ENCODE data around the gene TMEM120A.

Gene TMEM120A

GRCh38 chr7:75987805-75988567, 6.4 kb downstream of the TMEM120A start:
- Histone ChIP-seq H2AK5ac (ENCODE audit: low read length) (no peak overlapping the region), H3K23ac (ENCODE audit: low read length) (no peak overlapping the region), H3K9ac (ENCODE audit: low read length) (no peak overlapping the region), H2BK15ac (replicated peaks; ENCODE audit: low read depth) (no peak overlapping the region), H3K56ac (ENCODE audit: low read length) (no peak overlapping the region), H3K79me1 (ENCODE audit: low read length) (no peaks in the 10 kb centered on the region), H3K27ac (ENCODE audit: low read depth, low read length) (no peak overlapping the region), H3K79me2 (ENCODE audit: control insufficient read depth, insufficient read depth, low read length) (no peaks in the 10 kb centered on the region), H3K18ac (ENCODE audit: low read length) (no peak overlapping the region), H3K4me1 (ENCODE audit: control insufficient read depth, low read depth, low read length) (peaks cover 3% of the 10 kb centered on the region), H4K5ac (ENCODE audit: low read length) (no peak overlapping the region), H2BK120ac (ENCODE audit: low read depth, low read length) (no peak overlapping the region), H3K4me2 (ENCODE audit: low read length) (no peak overlapping the region), H3K27me3 (ENCODE audit: insufficient read depth, low read length, poor library complexity) (no peaks in the 10 kb centered on the region), H3K4ac (ENCODE audit: low read depth, low read length) (no peak overlapping the region), H3K36me3 (ENCODE audit: control insufficient read depth, insufficient read depth, low read length) (peaks cover 5% of the 10 kb centered on the region), H3K4me3 (ENCODE audit: low read length) (no peak overlapping the region), H2BK5ac (ENCODE audit: low read length) (no peak overlapping the region), H4K8ac (ENCODE audit: low read depth, low read length) (no peak overlapping the region)
- no CpG with 5 or more reads among the region's 30 CpGs for WGBS (ENCODE audit: extremely low coverage, insufficient coverage, low lambda C conversion rate)
- no peak for DNase-seq

GRCh38 chr7:75987026-75987804, 7.2 kb downstream of the TMEM120A start:
- H3K23ac ChIP-seq (ENCODE audit: low read length), result no peak overlapping the region
- peaks cover 3% of the 10 kb centered on the region for H3K4me1 ChIP-seq (ENCODE audit: control insufficient read depth, low read depth, low read length)
- no peak for DNase-seq
- no peaks in the 10 kb centered on the region for H3K27me3 ChIP-seq (ENCODE audit: insufficient read depth, low read length, poor library complexity)
- H4K8ac ChIP-seq (ENCODE audit: low read depth, low read length), result no peak overlapping the region
- no peak overlapping the region for H3K4ac ChIP-seq (ENCODE audit: low read depth, low read length)
- no peaks in the 10 kb centered on the region for H3K79me1 ChIP-seq (ENCODE audit: low read length)
- WGBS (ENCODE audit: extremely low coverage, insufficient coverage, low lambda C conversion rate), result no CpG with 5 or more reads among the region's 32 CpGs
- no peak overlapping the region for H2AK5ac ChIP-seq (ENCODE audit: low read length)
- H3K79me2 ChIP-seq (ENCODE audit: control insufficient read depth, insufficient read depth, low read length), result no peaks in the 10 kb centered on the region
- no peak overlapping the region for H2BK5ac ChIP-seq (ENCODE audit: low read length)
- H3K9ac ChIP-seq (ENCODE audit: low read length), result no peak overlapping the region
- H3K18ac ChIP-seq (ENCODE audit: low read length), result no peak overlapping the region
- H3K27ac ChIP-seq (ENCODE audit: low read depth, low read length), result no peak overlapping the region
- no peak overlapping the region for H3K4me3 ChIP-seq (ENCODE audit: low read length)
- H3K56ac ChIP-seq (ENCODE audit: low read length), result no peak overlapping the region
- H2BK15ac ChIP-seq (replicated peaks; ENCODE audit: low read depth), result no peak overlapping the region
- no peak overlapping the region for H4K5ac ChIP-seq (ENCODE audit: low read length)
- H2BK120ac ChIP-seq (ENCODE audit: low read depth, low read length), result no peak overlapping the region
- H3K4me2 ChIP-seq (ENCODE audit: low read length), result no peak overlapping the region
- H3K36me3 ChIP-seq (ENCODE audit: control insufficient read depth, insufficient read depth, low read length), result peaks cover 5% of the 10 kb centered on the region

DNA sequence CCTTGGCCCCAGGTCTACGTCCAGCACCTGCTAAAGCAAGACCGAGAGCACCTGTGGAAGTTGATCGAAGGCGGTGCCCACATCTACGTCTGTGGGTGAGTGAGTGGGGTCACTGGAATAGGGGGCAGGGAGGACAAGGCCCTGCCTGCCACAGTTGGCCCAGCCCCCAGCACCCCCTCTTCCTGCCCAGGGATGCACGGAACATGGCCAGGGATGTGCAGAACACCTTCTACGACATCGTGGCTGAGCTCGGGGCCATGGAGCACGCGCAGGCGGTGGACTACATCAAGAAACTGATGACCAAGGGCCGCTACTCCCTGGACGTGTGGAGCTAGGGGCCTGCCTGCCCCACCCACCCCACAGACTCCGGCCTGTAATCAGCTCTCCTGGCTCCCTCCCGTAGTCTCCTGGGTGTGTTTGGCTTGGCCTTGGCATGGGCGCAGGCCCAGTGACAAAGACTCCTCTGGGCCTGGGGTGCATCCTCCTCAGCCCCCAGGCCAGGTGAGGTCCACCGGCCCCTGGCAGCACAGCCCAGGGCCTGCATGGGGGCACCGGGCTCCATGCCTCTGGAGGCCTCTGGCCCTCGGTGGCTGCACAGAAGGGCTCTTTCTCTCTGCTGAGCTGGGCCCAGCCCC, 8.1 kb downstream of the TMEM120A start:
- Histone ChIP-seq H3K56ac (ENCODE audit: low read length) (no peak overlapping the region), H3K4ac (ENCODE audit: low read depth, low read length) (no peak overlapping the region), H4K5ac (ENCODE audit: low read length) (no peak overlapping the region), H2BK15ac (replicated peaks; ENCODE audit: low read depth) (no peak overlapping the region), H3K4me1 (ENCODE audit: control insufficient read depth, low read depth, low read length) (peaks cover 3% of the 10 kb centered on the region), H3K27me3 (ENCODE audit: insufficient read depth, low read length, poor library complexity) (no peaks in the 10 kb centered on the region), H3K36me3 (ENCODE audit: control insufficient read depth, insufficient read depth, low read length) (peaks cover 5% of the 10 kb centered on the region), H3K9ac (ENCODE audit: low read length) (no peak overlapping the region), H3K18ac (ENCODE audit: low read length) (no peak overlapping the region), H3K4me3 (ENCODE audit: low read length) (no peak overlapping the region), H2AK5ac (ENCODE audit: low read length) (no peak overlapping the region), H3K79me2 (ENCODE audit: control insufficient read depth, insufficient read depth, low read length) (no peaks in the 10 kb centered on the region), H2BK5ac (ENCODE audit: low read length) (no peak overlapping the region), H3K23ac (ENCODE audit: low read length) (no peak overlapping the region), H4K8ac (ENCODE audit: low read depth, low read length) (no peak overlapping the region), H3K4me2 (ENCODE audit: low read length) (no peak overlapping the region), H3K27ac (ENCODE audit: low read depth, low read length) (no peak overlapping the region), H3K79me1 (ENCODE audit: low read length) (no peaks in the 10 kb centered on the region), H2BK120ac (ENCODE audit: low read depth, low read length) (no peak overlapping the region)
- WGBS (ENCODE audit: extremely low coverage, insufficient coverage, low lambda C conversion rate), result no CpG with 5 or more reads among the region's 20 CpGs
- no peak for DNase-seq

GRCh38 chr7:75985518-75986146, 8.8 kb downstream of the TMEM120A start:
- Histone ChIP-seq H2BK120ac (ENCODE audit: low read depth, low read length) (no peak overlapping the region), H3K9ac (ENCODE audit: low read length) (no peak overlapping the region), H4K8ac (ENCODE audit: low read depth, low read length) (no peak overlapping the region), H3K4ac (ENCODE audit: low read depth, low read length) (no peak overlapping the region), H3K36me3 (ENCODE audit: control insufficient read depth, insufficient read depth, low read length) (peaks cover 8% of the 10 kb centered on the region), H4K5ac (ENCODE audit: low read length) (no peak overlapping the region), H3K79me2 (ENCODE audit: control insufficient read depth, insufficient read depth, low read length) (no peaks in the 10 kb centered on the region), H3K23ac (ENCODE audit: low read length) (no peak overlapping the region), H3K79me1 (ENCODE audit: low read length) (no peaks in the 10 kb centered on the region), H3K27me3 (ENCODE audit: insufficient read depth, low read length, poor library complexity) (no peaks in the 10 kb centered on the region), H2AK5ac (ENCODE audit: low read length) (no peak overlapping the region), H2BK5ac (ENCODE audit: low read length) (no peak overlapping the region), H3K18ac (ENCODE audit: low read length) (no peak overlapping the region), H3K56ac (ENCODE audit: low read length) (no peak overlapping the region), H2BK15ac (replicated peaks; ENCODE audit: low read depth) (no peak overlapping the region), H3K4me1 (ENCODE audit: control insufficient read depth, low read depth, low read length) (no peaks in the 10 kb centered on the region), H3K4me3 (ENCODE audit: low read length) (no peak overlapping the region), H3K27ac (ENCODE audit: low read depth, low read length) (no peak overlapping the region), H3K4me2 (ENCODE audit: low read length) (no peak overlapping the region)
- DNase-seq, result no peak
- no CpG with 5 or more reads among the region's 41 CpGs for WGBS (ENCODE audit: extremely low coverage, insufficient coverage, low lambda C conversion rate)

DNA sequence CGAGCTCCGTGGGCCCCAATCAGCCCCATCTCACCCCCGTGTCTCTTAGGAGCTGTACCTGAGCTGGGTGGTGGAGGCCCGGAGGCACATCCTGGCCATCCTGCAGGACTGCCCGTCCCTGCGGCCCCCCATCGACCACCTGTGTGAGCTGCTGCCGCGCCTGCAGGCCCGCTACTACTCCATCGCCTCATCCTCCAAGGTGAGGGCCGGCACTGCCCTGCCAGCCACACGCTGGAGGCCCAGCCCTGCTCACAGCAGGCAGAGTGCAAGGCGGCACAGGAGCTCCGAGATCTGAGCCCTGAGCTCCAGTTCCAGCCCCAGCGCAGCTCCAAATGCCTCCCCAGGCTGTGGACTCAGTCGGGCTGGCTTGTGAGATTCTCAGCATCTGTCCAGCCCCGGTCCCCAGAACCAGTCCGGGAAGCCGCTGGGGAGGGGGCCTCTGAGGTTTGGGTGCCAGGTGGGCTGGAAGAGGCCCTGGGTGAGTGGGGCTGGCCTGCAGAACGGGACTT, 9.3 kb downstream of the TMEM120A start:
- Histone ChIP-seq H2BK15ac (replicated peaks; ENCODE audit: low read depth) (no peak overlapping the region), H2BK120ac (ENCODE audit: low read depth, low read length) (no peak overlapping the region), H4K5ac (ENCODE audit: low read length) (no peak overlapping the region), H2BK5ac (ENCODE audit: low read length) (no peak overlapping the region), H4K8ac (ENCODE audit: low read depth, low read length) (no peak overlapping the region), H3K9ac (ENCODE audit: low read length) (no peak overlapping the region), H3K27ac (ENCODE audit: low read depth, low read length) (no peak overlapping the region), H3K23ac (ENCODE audit: low read length) (no peak overlapping the region), H3K79me2 (ENCODE audit: control insufficient read depth, insufficient read depth, low read length) (no peaks in the 10 kb centered on the region), H3K56ac (ENCODE audit: low read length) (no peak overlapping the region), H3K4me2 (ENCODE audit: low read length) (no peak overlapping the region), H2AK5ac (ENCODE audit: low read length) (no peak overlapping the region), H3K4me1 (ENCODE audit: control insufficient read depth, low read depth, low read length) (no peaks in the 10 kb centered on the region), H3K27me3 (ENCODE audit: insufficient read depth, low read length, poor library complexity) (no peaks in the 10 kb centered on the region), H3K18ac (ENCODE audit: low read length) (no peak overlapping the region), H3K36me3 (ENCODE audit: control insufficient read depth, insufficient read depth, low read length) (peaks cover 8% of the 10 kb centered on the region), H3K4me3 (ENCODE audit: low read length) (no peak overlapping the region), H3K79me1 (ENCODE audit: low read length) (no peaks in the 10 kb centered on the region), H3K4ac (ENCODE audit: low read depth, low read length) (no peak overlapping the region)
- no CpG with 5 or more reads among the region's 21 CpGs for WGBS (ENCODE audit: extremely low coverage, insufficient coverage, low lambda C conversion rate)
- no peak for DNase-seq

Measured in mesendoderm (in vitro differentiated cells).